Smooth muscle cell (in vitro differentiated cells): Measurements from ENCODE around the gene ATG4B. TPM values are rescaled to one million over a fixed set of nuclear protein-coding genes. Genes with fewer than 3 reads are reported as not detected.

ENCODE experiments used
- DNase-seq: peaks from one replicate; lab custom pipeline; 2025; ENCODE audit not compliant: unreplicated experiment; lab: John Stamatoyannopoulos, UW
- H2AFZ ChIP-seq: fragments of 200-600 bp; sonication (generic); 2 replicates; pipeline ENCODE4 v1.6.0; 2016; ENCODE audit warnings: antibody characterized with exemption, low read depth, mild to moderate bottlenecking
- H3F3A ChIP-seq: fragments of 200-600 bp; sonication (generic); 2 replicates; pipeline ENCODE4 v1.6.0; 2017; ENCODE audit warnings: antibody characterized with exemption, low read depth
- H3K27ac ChIP-seq: fragments of 200-600 bp; sonication (generic); 2 replicates; pipeline ENCODE4 v1.5.1; 2016; ENCODE audit warnings: low read depth, mild to moderate bottlenecking
- H3K27me3 ChIP-seq: fragments of 200-600 bp; sonication (generic); 2 replicates; pipeline ENCODE4 v1.6.1; 2016; ENCODE audit warnings: low read depth, mild to moderate bottlenecking
- H3K36me3 ChIP-seq: fragments of 200-600 bp; sonication (generic); 2 replicates; pipeline ENCODE4 v1.5.1; 2016; ENCODE audit warnings: low read depth
- H3K4me1 ChIP-seq: fragments of 200-600 bp; sonication (generic); 2 replicates; pipeline ENCODE4 v1.5.1; 2016; ENCODE audit warnings: low read depth
- H3K4me2 ChIP-seq: fragments of 200-600 bp; sonication (generic); 2 replicates; pipeline ENCODE4 v1.6.0; 2016; ENCODE audit warnings: mild to moderate bottlenecking
- H3K4me3 ChIP-seq: fragments of 200-600 bp; sonication (generic); 2 replicates; pipeline ENCODE4 v1.5.1; 2016; ENCODE audit warnings: mild to moderate bottlenecking
- H3K79me2 ChIP-seq: fragments of 200-600 bp; sonication (generic); 2 replicates; pipeline ENCODE4 v1.6.0; 2016; ENCODE audit warnings: low read depth, mild to moderate bottlenecking
- H3K9ac ChIP-seq: fragments of 200-600 bp; sonication (generic); 2 replicates; pipeline ENCODE4 v1.6.0; 2016; ENCODE audit warnings: low read depth
- H3K9me3 ChIP-seq: fragments of 200-600 bp; sonication (generic); replicated peaks from 2 replicates; pipeline ENCODE4 v1.5.1; 2016; ENCODE audit warnings: low read depth
- H4K20me1 ChIP-seq: fragments of 200-600 bp; sonication (generic); 2 replicates; pipeline ENCODE4 v1.6.0; 2016; ENCODE audit warnings: low read depth
- CTCF ChIP-seq: fragments of 200-600 bp; sonication (generic); IDR thresholded peaks from 2 replicates; pipeline ENCODE4 v1.5.1; 2017; ENCODE audit warnings: borderline replicate concordance, mild to moderate bottlenecking, antibody characterized with exemption; ENCODE audit not compliant: insufficient read depth, poor library complexity, severe bottlenecking
- WGBS: methylation state at CpG from one replicate; pipeline ENCODE4 v1.1.7; 2016; ENCODE audit warnings: low lambda C conversion rate; 5-methylcytosine and 5-hydroxymethylcytosine counted together
- polyA plus RNA-seq: library from polyadenylated mRNA; unstranded; fragments of >200 nt; fragmentation: Nextera tagmentation; extraction: Ambion mirVana; gene quantifications from 2 replicates; pipeline ENCODE4 v1.2.1, GENCODE V29; 2016
- total RNA-seq: library from RNA; depleted of rRNA; stranded (reverse); fragments of >200 nt; gene quantifications from 2 replicates; pipeline ENCODE4 v1.2.3, GENCODE V29; 2014

Gene ATG4B
- total and polyA plus RNA-seq, 2 experiments from 2014 or later = 70.3 to 91.3 TPM

- Histone ChIP-seq H3K4me1 (peaks cover 15% of the 10 kb centered on the region), H3K4me3 (peak overlapping the region; percentile 99), H3K27me3 (no peaks in the 10 kb centered on the region), H3K27ac (peak overlapping the region; percentile 99), H3K79me2 (peaks cover 87% of the 10 kb centered on the region), H3K9me3 (no peaks in the 10 kb centered on the region), H3K4me2 (peak overlapping the region; percentile 95), H4K20me1 (peaks cover 74% of the 10 kb centered on the region), H3F3A (peaks cover 4% of the 10 kb centered on the region), H3K36me3 (no peaks in the 10 kb centered on the region), H2AFZ (peak overlapping the region; percentile 97), H3K9ac (peak overlapping the region; percentile 98)
- DNase-seq = no peak
- WGBS = 5% methylated on average over 23 of the region's 67 CpGs
- no peak for TF ChIP-seq CTCF
These were observed 535 bp downstream of the ATG4B start for GRCh38 chr2:241637795-241638660.

GRCh38 chr2:241638940-241639339 is 1.4 kb downstream of the ATG4B start:
- H3K4me1 ChIP-seq = peaks cover 15% of the 10 kb centered on the region
- H3K4me2 ChIP-seq = peak overlapping the region; percentile 95
- H3K9ac ChIP-seq = no peak overlapping the region
- no peaks in the 10 kb centered on the region for H3K36me3 ChIP-seq
- peaks cover 78% of the 10 kb centered on the region for H4K20me1 ChIP-seq
- DNase-seq = no peak
- peak overlapping the region; percentile 99 for H3K4me3 ChIP-seq
- WGBS = 91% methylated on average over 14 of the region's 14 CpGs
- no peak overlapping the region for H2AFZ ChIP-seq
- H3K79me2 ChIP-seq = peaks cover 88% of the 10 kb centered on the region
- H3K27ac ChIP-seq = no peak overlapping the region
- H3K27me3 ChIP-seq = no peaks in the 10 kb centered on the region
- H3K9me3 ChIP-seq = no peaks in the 10 kb centered on the region
- TF ChIP-seq CTCF = no peak
- peaks cover 4% of the 10 kb centered on the region for H3F3A ChIP-seq

GRCh38 chr2:241639385-241639784 is 1.9 kb downstream of the ATG4B start:
- Histone ChIP-seq H3K9ac (no peak overlapping the region), H3K27me3 (no peaks in the 10 kb centered on the region), H3K4me2 (no peak overlapping the region), H4K20me1 (peaks cover 81% of the 10 kb centered on the region), H3K36me3 (no peaks in the 10 kb centered on the region), H3K9me3 (no peaks in the 10 kb centered on the region), H3F3A (peaks cover 4% of the 10 kb centered on the region), H3K4me3 (no peak overlapping the region), H2AFZ (no peak overlapping the region), H3K4me1 (peaks cover 15% of the 10 kb centered on the region), H3K79me2 (peaks cover 88% of the 10 kb centered on the region), H3K27ac (no peak overlapping the region)
- 82% methylated on average over 7 of the region's 7 CpGs for WGBS
- no peak for TF ChIP-seq CTCF
- DNase-seq = no peak
